NT2/D1 (cell line): ENCODE results near the gene TRPV4.

Source experiments
- DNase-seq: peaks from one replicate; pipeline ENCODE4 v3.0.0-alpha.2; 2011; ENCODE audit warnings: low read depth, low spot score
- H3K27me3 ChIP-seq: 2 replicates; pipeline ENCODE4 v1.6.0; 2011; ENCODE audit warnings: mild to moderate bottlenecking; ENCODE audit not compliant: insufficient read length, insufficient read depth
- H3K36me3 ChIP-seq: 2 replicates; pipeline ENCODE4 v1.6.1; 2011; ENCODE audit warnings: mild to moderate bottlenecking, low read length, mixed read lengths; ENCODE audit not compliant: insufficient read depth, insufficient read length
- H3K4me1 ChIP-seq: 2 replicates; pipeline ENCODE4 v1.5.1; 2011; ENCODE audit not compliant: insufficient read depth, insufficient read length
- H3K4me3 ChIP-seq: 2 replicates; pipeline ENCODE4 v1.5.1; 2011; ENCODE audit warnings: low read depth; ENCODE audit not compliant: insufficient read length
- H3K9ac ChIP-seq: 2 replicates; pipeline ENCODE4 v1.6.0; 2011; ENCODE audit warnings: low read depth; ENCODE audit not compliant: insufficient read length
- H3K9me3 ChIP-seq: 2 replicates; pipeline ENCODE4 v1.5.1; 2011; ENCODE audit warnings: mild to moderate bottlenecking, low read length; ENCODE audit not compliant: insufficient read depth
- SUZ12 ChIP-seq: IDR thresholded peaks from 2 replicates; pipeline ENCODE4 v1.6.1; 2011; ENCODE audit not compliant: insufficient read length, insufficient read depth; ENCODE audit errors: extremely low read depth
- YY1 ChIP-seq: IDR thresholded peaks from 2 replicates; pipeline ENCODE4 v1.6.1; 2011; ENCODE audit not compliant: insufficient read length, insufficient read depth
- ZNF274 ChIP-seq: IDR thresholded peaks from 2 replicates; pipeline ENCODE4 v1.6.1; 2011; ENCODE audit warnings: mild to moderate bottlenecking, low read depth, low read length

The TRPV4 gene

GRCh38 chr12:109833307-109834189 is at the start of gene TRPV4:
TSS of gene TRPV4 (minus strand) at chr12:109833398. CDS start at chr12:109814796, 18,602 bp downstream.
- no peaks in the 10 kb centered on the region for H3K27me3 ChIP-seq
- no peak for TF ChIP-seq SUZ12
- no peak for TF ChIP-seq ZNF274
- no peak for TF ChIP-seq YY1
- DNase-seq: peak; percentile 39
- H3K36me3 ChIP-seq: no peaks in the 10 kb centered on the region
- H3K9me3 ChIP-seq: no peaks in the 10 kb centered on the region
- H3K4me1 ChIP-seq: peaks cover 3% of the 10 kb centered on the region
- H3K4me3 ChIP-seq: peak within 1 kb of the TSS; percentile 65
- H3K9ac ChIP-seq: peak within 1 kb of the TSS; percentile 68

GRCh38 chr12:109881752-109882151 is 48.6 kb upstream of the TRPV4 start:
- no peak overlapping the region for H3K9ac ChIP-seq
- peaks cover 13% of the 10 kb centered on the region for H3K4me1 ChIP-seq
- no peak overlapping the region for H3K4me3 ChIP-seq
- peaks cover 3% of the 10 kb centered on the region for H3K27me3 ChIP-seq
- DNase-seq: no peak
- H3K36me3 ChIP-seq: no peaks in the 10 kb centered on the region
- TF ChIP-seq YY1: no peak
- no peak for TF ChIP-seq SUZ12
- TF ChIP-seq ZNF274: no peak
- no peaks in the 10 kb centered on the region for H3K9me3 ChIP-seq

GRCh38 chr12:109880938-109881337 is 47.7 kb upstream of the TRPV4 start:
- Histone ChIP-seq H3K9me3 (no peaks in the 10 kb centered on the region), H3K4me1 (peaks cover 13% of the 10 kb centered on the region), H3K27me3 (peaks cover 3% of the 10 kb centered on the region), H3K4me3 (peak overlapping the region; percentile 53), H3K9ac (peak overlapping the region; percentile 82), H3K36me3 (no peaks in the 10 kb centered on the region)
- TF ChIP-seq YY1 (no peak), ZNF274 (no peak), SUZ12 (no peak)
- DNase-seq: peak; percentile 43

- H3K27me3 ChIP-seq: peaks cover 3% of the 10 kb centered on the region
- peak; percentile 78 for DNase-seq
- H3K4me3 ChIP-seq: peak within 1 kb of the TSS; percentile 76
- TF ChIP-seq ZNF274 (no peak), YY1 (no peak), SUZ12 (no peak)
- peaks cover 13% of the 10 kb centered on the region for H3K4me1 ChIP-seq
- H3K9ac ChIP-seq: peak within 1 kb of the TSS; percentile 86
- no peaks in the 10 kb centered on the region for H3K36me3 ChIP-seq
- H3K9me3 ChIP-seq: no peaks in the 10 kb centered on the region
These were observed 47.1 kb upstream of the TRPV4 start, which contains the start of gene GLTP for GRCh38 chr12:109880043-109880931. TSS of gene GLTP (minus strand) at chr12:109880541. CDS start at chr12:109880374, 167 bp downstream.

- H3K27me3 ChIP-seq: peaks cover 3% of the 10 kb centered on the region
- DNase-seq: no peak
- TF ChIP-seq SUZ12: no peak
- no peak for TF ChIP-seq YY1
- TF ChIP-seq ZNF274: no peak
- peak overlapping the region; percentile 76 for H3K4me3 ChIP-seq
- peaks cover 13% of the 10 kb centered on the region for H3K4me1 ChIP-seq
- no peaks in the 10 kb centered on the region for H3K9me3 ChIP-seq
- H3K9ac ChIP-seq: peak overlapping the region; percentile 86
- no peaks in the 10 kb centered on the region for H3K36me3 ChIP-seq
These were observed 46.3 kb upstream of the TRPV4 start for GRCh38 chr12:109879351-109880042.

GRCh38 chr12:109878749-109879148 is 45.6 kb upstream of the TRPV4 start:
- Histone ChIP-seq H3K4me3 (peak overlapping the region; percentile 76), H3K9ac (peak overlapping the region; percentile 86), H3K9me3 (no peaks in the 10 kb centered on the region), H3K36me3 (no peaks in the 10 kb centered on the region), H3K27me3 (peaks cover 3% of the 10 kb centered on the region), H3K4me1 (peaks cover 13% of the 10 kb centered on the region)
- TF ChIP-seq YY1 (no peak), ZNF274 (no peak), SUZ12 (no peak)
- no peak for DNase-seq
